ENCODE results near the gene SHLD1. TPM values are rescaled to one million over a fixed set of nuclear protein-coding genes. Genes with fewer than 3 reads are reported as not detected.

Gene SHLD1
- total RNA-seq, 3 donors from 2014 or later (not counting 1 experiment from before 2014, with no cell fraction given): 6.6 to 12.2 (median 8.3) TPM

GRCh38 chr20:5871459-5872410 is 121.5 kb downstream of the SHLD1 start:
- Histone ChIP-seq H3K4me1 (ENCODE audit: control insufficient read depth, insufficient read depth, low read length) (peaks cover 3% of the 10 kb centered on the region), H3K4me3 (ENCODE audit: low read length) (no peak overlapping the region), H3K36me3 (ENCODE audit: control insufficient read depth, insufficient read depth, low read length) (no peaks in the 10 kb centered on the region), H3K27me3 (ENCODE audit: control insufficient read depth, insufficient read depth, low read length) (no peaks in the 10 kb centered on the region), H3K9me3 (ENCODE audit: control insufficient read depth, insufficient read depth, low read length) (no peaks in the 10 kb centered on the region), H3K27ac (ENCODE audit: low read length) (no peak overlapping the region)
- Mint-ChIP-seq H3K9me3 (no peaks in the 10 kb centered on the region), H3K36me3 (no peaks in the 10 kb centered on the region), H3K27ac (no peak overlapping the region), H3K4me1 (peaks cover 0 to 6% of the 10 kb centered on the region in 2 donors), H3K27me3 (ENCODE audit: low read depth in 2 of 2) (peaks cover 3 to 19% of the 10 kb centered on the region in 2 donors), H3K4me3 (no peak overlapping the region)
- intact Hi-C loops (cut with micrococcal nuclease): no loop called here
- WGBS (ENCODE audit: insufficient coverage): 77% methylated on average over 6 of the region's 6 CpGs
- ATAC-seq (no peak), DNase-seq (no peak)
- TF ChIP-seq CTCF (IDR thresholded peaks at IDR 0.05): no peak

DNA sequence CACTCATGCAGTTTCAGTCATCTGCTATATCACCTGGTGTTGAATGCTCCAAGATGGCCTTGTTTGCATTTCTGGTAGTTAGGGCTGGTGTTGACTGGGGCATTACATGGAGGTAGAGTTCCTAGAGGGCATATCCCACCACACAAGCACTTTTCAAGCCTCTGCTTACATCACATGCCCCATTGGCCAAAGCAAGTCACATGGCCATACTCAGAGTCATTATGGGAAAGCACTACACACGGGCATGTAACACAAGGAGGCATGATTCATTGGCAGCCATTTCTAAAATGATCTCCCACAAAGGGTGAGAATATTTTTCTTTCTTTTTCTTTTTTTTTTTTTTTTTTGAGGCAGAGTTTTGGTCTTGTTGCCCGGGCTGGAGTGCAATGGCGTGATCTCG is 126.9 kb downstream of the SHLD1 start:
- Mint-ChIP-seq H3K4me3 (no peak overlapping the region), H3K27me3 (ENCODE audit: low read depth in 2 of 2) (peaks cover 8 to 10% of the 10 kb centered on the region in 2 donors), H3K9me3 (no peaks in the 10 kb centered on the region), H3K36me3 (no peaks in the 10 kb centered on the region), H3K27ac (no peak overlapping the region), H3K4me1 (peaks cover 13 to 17% of the 10 kb centered on the region in 2 donors)
- intact Hi-C loops (cut with micrococcal nuclease): no loop called here
- no peak overlapping the region for H3K27ac ChIP-seq (ENCODE audit: low read length)
- no peak for ATAC-seq
- H3K4me3 ChIP-seq (ENCODE audit: low read length): no peak overlapping the region
- WGBS (ENCODE audit: insufficient coverage): 85% methylated on average over 4 of the region's 4 CpGs
- no peaks in the 10 kb centered on the region for H3K9me3 ChIP-seq (ENCODE audit: control insufficient read depth, insufficient read depth, low read length)
- no peaks in the 10 kb centered on the region for H3K27me3 ChIP-seq (ENCODE audit: control insufficient read depth, insufficient read depth, low read length)
- no peak for DNase-seq
- no peaks in the 10 kb centered on the region for H3K36me3 ChIP-seq (ENCODE audit: control insufficient read depth, insufficient read depth, low read length)
- TF ChIP-seq CTCF (IDR thresholded peaks at IDR 0.05): no peak
- peaks cover under 1% of the 10 kb centered on the region for H3K4me1 ChIP-seq (ENCODE audit: control insufficient read depth, insufficient read depth, low read length)

DNA sequence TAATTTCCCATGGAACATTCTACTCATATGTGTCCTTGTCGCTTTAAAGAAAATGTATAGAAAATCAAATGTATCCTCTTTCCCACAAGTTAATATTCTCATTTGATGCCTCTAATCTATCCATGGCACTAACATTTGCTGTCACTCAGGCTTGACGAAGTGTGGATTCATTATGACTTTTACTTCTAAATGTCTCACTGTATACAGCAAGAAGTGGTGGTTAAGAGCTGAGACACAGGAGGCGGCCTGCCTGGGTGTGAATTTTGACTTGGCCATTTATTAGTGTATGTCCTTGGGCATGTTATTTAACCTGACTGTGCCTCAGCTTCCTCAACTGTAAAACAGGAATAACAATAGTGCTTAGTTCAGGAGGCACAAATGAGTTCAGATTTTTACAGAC is 130.1 kb downstream of the SHLD1 start:
- no peaks in the 10 kb centered on the region for H3K36me3 Mint-ChIP-seq
- ATAC-seq (no peak), DNase-seq (no peak)
- Histone ChIP-seq H3K9me3 (ENCODE audit: control insufficient read depth, insufficient read depth, low read length) (no peaks in the 10 kb centered on the region), H3K27ac (ENCODE audit: low read length) (no peak overlapping the region), H3K4me3 (ENCODE audit: low read length) (no peak overlapping the region), H3K27me3 (ENCODE audit: control insufficient read depth, insufficient read depth, low read length) (no peaks in the 10 kb centered on the region), H3K36me3 (ENCODE audit: control insufficient read depth, insufficient read depth, low read length) (no peaks in the 10 kb centered on the region), H3K4me1 (ENCODE audit: control insufficient read depth, insufficient read depth, low read length) (no peaks in the 10 kb centered on the region)
- H3K4me3 Mint-ChIP-seq: no peak overlapping the region
- H3K27ac Mint-ChIP-seq: no peak overlapping the region
- 92% methylated on average over 3 of the region's 3 CpGs for WGBS (ENCODE audit: insufficient coverage)
- intact Hi-C loops (cut with micrococcal nuclease): no loop called here
- H3K4me1 Mint-ChIP-seq: peaks cover 13 to 17% of the 10 kb centered on the region in 2 donors
- no peak for TF ChIP-seq CTCF (IDR thresholded peaks at IDR 0.05)
- H3K27me3 Mint-ChIP-seq (ENCODE audit: low read depth in 2 of 2): peaks cover 0 to 5% of the 10 kb centered on the region in 2 donors
- no peaks in the 10 kb centered on the region for H3K9me3 Mint-ChIP-seq

Data from natural killer cell (primary cell).